ENCODE results near the gene LETM1. TPM values are rescaled to one million over a fixed set of nuclear protein-coding genes. Genes with fewer than 3 reads are reported as not detected.

LETM1 gene
- total RNA-seq, 4 donors from 2014 or later, result 40.6 to 85.6 (median 72.8) TPM

GRCh38 chr4:1832690-1833089, 23.3 kb downstream of the LETM1 start:
- DNase-seq, result no peak
- TF ChIP-seq CTCF (IDR thresholded peaks at IDR 0.05), result no peak
- no peak for TF ChIP-seq POLR2A (IDR thresholded peaks at IDR 0.05)
- 82 to 91% methylated on average over 17 to 18 of the region's 18 CpGs for WGBS, 2 donors
- H3K4me3 ChIP-seq, result no peak overlapping the region
- H3K27ac ChIP-seq, result no peak overlapping the region
- no peaks in the 10 kb centered on the region for H3K9me3 ChIP-seq
- no peaks in the 10 kb centered on the region for H3K27me3 ChIP-seq
- H3K36me3 ChIP-seq, result peaks cover 40 to 86% (median 40%) of the 10 kb centered on the region in 3 donors
- H3K4me1 ChIP-seq, result no peaks in the 10 kb centered on the region
- intact Hi-C loops (cut with DNase I), result no loop called here

- H3K27me3 ChIP-seq, result no peaks in the 10 kb centered on the region
- no peaks in the 10 kb centered on the region for H3K4me1 ChIP-seq
- no peaks in the 10 kb centered on the region for H3K9me3 ChIP-seq
- H3K36me3 ChIP-seq, result peaks cover 40 to 80% (median 40%) of the 10 kb centered on the region in 3 donors
- intact Hi-C loops (cut with DNase I), result no loop called here
- no peak overlapping the region for H3K4me3 ChIP-seq
- WGBS, 2 donors, result 78 to 98% methylated on average over 4 to 7 of the region's 8 CpGs
- no peak for DNase-seq
- TF ChIP-seq POLR2A (IDR thresholded peaks at IDR 0.05), result no peak
- TF ChIP-seq CTCF (IDR thresholded peaks at IDR 0.05), result no peak
- H3K27ac ChIP-seq, result no peak overlapping the region
Measured at GRCh38 chr4:1831331-1831730, 24.6 kb downstream of the LETM1 start.

GRCh38 chr4:1830642-1831228, 25.2 kb downstream of the LETM1 start:
- Histone ChIP-seq H3K9me3 (no peaks in the 10 kb centered on the region), H3K36me3 (peaks cover 34 to 80% (median 40%) of the 10 kb centered on the region in 3 donors), H3K4me3 (no peak overlapping the region), H3K27ac (no peak overlapping the region), H3K27me3 (no peaks in the 10 kb centered on the region), H3K4me1 (no peaks in the 10 kb centered on the region)
- intact Hi-C loops (cut with DNase I), result no loop called here
- TF ChIP-seq CTCF (IDR thresholded peaks at IDR 0.05) (no peak), POLR2A (IDR thresholded peaks at IDR 0.05) (no peak)
- WGBS, 2 donors, result 76 to 83% methylated on average over 6 to 8 of the region's 8 CpGs
- no peak for DNase-seq

- H3K27ac ChIP-seq, result no peak overlapping the region
- WGBS, 2 donors, result 91 to 98% methylated on average over 3 of the region's 3 CpGs
- no peak for TF ChIP-seq POLR2A (IDR thresholded peaks at IDR 0.05)
- TF ChIP-seq CTCF (IDR thresholded peaks at IDR 0.05), result no peak
- intact Hi-C loops (cut with DNase I), result no loop called here
- H3K4me1 ChIP-seq, result no peaks in the 10 kb centered on the region
- peaks cover 30 to 80% (median 44%) of the 10 kb centered on the region in 3 donors for H3K36me3 ChIP-seq
- no peaks in the 10 kb centered on the region for H3K9me3 ChIP-seq
- no peak for DNase-seq
- no peaks in the 10 kb centered on the region for H3K27me3 ChIP-seq
- H3K4me3 ChIP-seq, result no peak overlapping the region
Measured at GRCh38 chr4:1830234-1830633, 25.7 kb downstream of the LETM1 start.

- TF ChIP-seq POLR2A (IDR thresholded peaks at IDR 0.05) (no peak), CTCF (IDR thresholded peaks at IDR 0.05) (no peak)
- no peaks in the 10 kb centered on the region for H3K9me3 ChIP-seq
- 89 to 94% methylated on average over 15 to 24 of the region's 30 CpGs for WGBS, 2 donors
- peaks cover 30 to 80% (median 53%) of the 10 kb centered on the region in 3 donors for H3K36me3 ChIP-seq
- no peak overlapping the region for H3K27ac ChIP-seq
- no peaks in the 10 kb centered on the region for H3K4me1 ChIP-seq
- no peaks in the 10 kb centered on the region for H3K27me3 ChIP-seq
- DNase-seq, result no peak
- intact Hi-C loops (cut with DNase I), result no loop called here
- H3K4me3 ChIP-seq, result no peak overlapping the region
Measured at GRCh38 chr4:1826531-1827350, 29.2 kb downstream of the LETM1 start.
